Erythroblast (primary cell): Measurements from ENCODE around the gene MT1X.

Experiments
- GATA1 ChIP-seq: IDR thresholded peaks from 2 replicates; pipeline ENCODE4 v1.6.1; 2011; ENCODE audit warnings: low read depth, mild to moderate bottlenecking, control low read depth, low read length, moderate library complexity
- POLR2A ChIP-seq: IDR thresholded peaks from 2 replicates; pipeline ENCODE4 v1.6.1; 2011; ENCODE audit warnings: mild to moderate bottlenecking, low read length

DNA sequence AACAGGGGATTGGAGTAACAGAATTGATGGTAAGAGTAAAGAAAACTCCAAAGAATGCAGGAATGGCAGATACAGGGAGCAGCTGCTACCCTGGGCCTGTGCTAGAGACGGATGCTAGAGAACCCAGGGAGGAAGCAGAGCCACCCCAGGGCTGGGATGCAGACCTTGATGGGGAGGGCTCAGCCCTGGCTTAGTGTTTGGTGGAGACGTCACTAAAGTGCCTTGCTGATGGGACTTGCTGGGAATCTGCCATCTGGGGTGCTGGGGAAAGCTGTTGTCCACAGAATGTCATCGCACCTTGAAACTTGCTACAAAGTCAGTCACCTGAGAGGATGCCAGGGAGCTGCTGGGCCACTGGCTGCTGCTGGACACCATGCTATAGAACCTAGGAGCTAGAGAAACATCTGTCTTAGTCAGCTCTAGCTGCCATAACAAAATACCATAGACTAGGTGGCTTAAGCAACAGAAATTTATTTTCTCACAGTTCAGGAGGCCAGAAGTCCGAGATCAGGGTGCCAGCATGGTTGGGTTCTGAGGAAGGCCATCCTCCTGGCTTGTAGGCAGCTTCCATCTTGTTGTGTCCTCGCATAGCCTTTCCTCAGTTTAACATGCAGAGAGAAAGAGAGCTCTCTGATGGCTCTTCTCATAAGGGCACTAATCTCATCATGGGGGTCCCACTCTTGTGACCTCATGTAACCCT, 15.3 kb downstream of the MT1X start:
- no peak for TF ChIP-seq POLR2A
- TF ChIP-seq GATA1, result no peak
